Muscle of leg (tissue), 11 donors: ENCODE measurements around the gene HOXA13. TPM values are rescaled to one million over a fixed set of nuclear protein-coding genes. Genes with fewer than 3 reads are reported as not detected.

Source experiments
- DNase-seq: peaks from one replicate; pipeline ENCODE4 v3.0.0; 2013
- H3K27ac ChIP-seq: one replicate; pipeline ENCODE4 v1.5.1; 2013; ENCODE audit warnings: mild to moderate bottlenecking, low read length, control low read depth
- H3K27me3 ChIP-seq: one replicate; pipeline ENCODE4 v1.6.1; 2013; ENCODE audit warnings: low read length; ENCODE audit not compliant: control insufficient read depth, insufficient read depth
- H3K36me3 ChIP-seq: one replicate; pipeline ENCODE4 v1.6.1; 2013; ENCODE audit warnings: low read length; ENCODE audit not compliant: control insufficient read depth, insufficient read depth
- H3K4me1 ChIP-seq: one replicate; pipeline ENCODE4 v1.6.1; 2013; ENCODE audit warnings: low read length; ENCODE audit not compliant: control insufficient read depth, insufficient read depth
- H3K4me3 ChIP-seq: one replicate; pipeline ENCODE4 v1.5.1; 2013; ENCODE audit warnings: low read length, control low read depth
- H3K9me3 ChIP-seq: replicated peaks from 2 replicates; pipeline ENCODE4 v1.6.1; 2013; ENCODE audit warnings: low read depth, low read length; ENCODE audit not compliant: control insufficient read depth
- WGBS: methylation state at CpG from one replicate; pipeline ENCODE4 v1.1.5; 2013; ENCODE audit warnings: missing lambda C conversion rate; ENCODE audit not compliant: insufficient coverage; 5-methylcytosine and 5-hydroxymethylcytosine counted together
- polyA plus RNA-seq, 8 donors: library from polyadenylated mRNA; unstranded; fragments of 120-200 nt; gene quantifications; one replicate each; pipeline versions ENCODE4 v1.2.1 to v1.2.3, GENCODE V29; 2013; ENCODE audit warnings: inconsistent platforms in 1 of 8, low replicate concordance in 1 of 8; ENCODE audit not compliant: insufficient read length in 8 of 8, insufficient read depth in 1 of 8
- total RNA-seq: library from RNA; stranded (reverse); fragments of 120-200 nt; gene quantifications from one replicate; pipeline ENCODE4 v1.2.4, GENCODE V29; 2013

HOXA13 gene
- total and polyA plus RNA-seq, 9 donors: 0.27 to 1.6 (median 0.48) TPM; not detected in 2

GRCh38 chr7:27156916-27157701 lies 42.8 kb downstream of the HOXA13 start:
- H3K27me3 ChIP-seq: peaks cover 73% of the 10 kb centered on the region
- H3K4me1 ChIP-seq: peaks cover 74% of the 10 kb centered on the region
- peak overlapping the region; percentile 92 for H3K27ac ChIP-seq
- no peaks in the 10 kb centered on the region for H3K9me3 ChIP-seq
- WGBS: 22% methylated on average over 10 of the region's 30 CpGs
- H3K4me3 ChIP-seq: peak overlapping the region; percentile 60
- peaks cover 15% of the 10 kb centered on the region for H3K36me3 ChIP-seq
- DNase-seq: no peak

- peaks cover 74% of the 10 kb centered on the region for H3K27me3 ChIP-seq
- peaks cover 74% of the 10 kb centered on the region for H3K4me1 ChIP-seq
- peak; percentile 95 for DNase-seq
- peaks cover 10% of the 10 kb centered on the region for H3K36me3 ChIP-seq
- no peaks in the 10 kb centered on the region for H3K9me3 ChIP-seq
- under 1% methylated on average over 26 of the region's 33 CpGs for WGBS
- H3K4me3 ChIP-seq: peak within 1 kb of the TSS; percentile 60
- H3K27ac ChIP-seq: peak within 1 kb of the TSS; percentile 92
Measured at GRCh38 chr7:27156508-27156898, 43.4 kb downstream of the HOXA13 start, which contains the start of gene HOXA7. Gene HOXA7, minus strand, starts transcription at chr7:27156675. Its CDS starts 130 bp downstream, at chr7:27156545.

- peaks cover 75% of the 10 kb centered on the region for H3K4me1 ChIP-seq
- no peaks in the 10 kb centered on the region for H3K9me3 ChIP-seq
- H3K4me3 ChIP-seq: peak overlapping the region; percentile 60
- WGBS: under 1% methylated on average over 59 of the region's 63 CpGs
- H3K27me3 ChIP-seq: peaks cover 80% of the 10 kb centered on the region
- peak; percentile 64 for DNase-seq
- H3K36me3 ChIP-seq: peaks cover 10% of the 10 kb centered on the region
- peak overlapping the region; percentile 92 for H3K27ac ChIP-seq
Measured at GRCh38 chr7:27155816-27156507, 43.9 kb downstream of the HOXA13 start.

GRCh38 chr7:27154901-27155815 lies 44.7 kb downstream of the HOXA13 start:
- WGBS: 46% methylated on average over 36 of the region's 48 CpGs
- H3K27me3 ChIP-seq: peaks cover 80% of the 10 kb centered on the region
- H3K9me3 ChIP-seq: no peaks in the 10 kb centered on the region
- DNase-seq: no peak
- peaks cover 10% of the 10 kb centered on the region for H3K36me3 ChIP-seq
- H3K27ac ChIP-seq: peak overlapping the region; percentile 92
- peak overlapping the region; percentile 60 for H3K4me3 ChIP-seq
- peaks cover 76% of the 10 kb centered on the region for H3K4me1 ChIP-seq

- peaks cover 75% of the 10 kb centered on the region for H3K4me1 ChIP-seq
- H3K27ac ChIP-seq: peak overlapping the region; percentile 92
- DNase-seq: no peak
- peaks cover 10% of the 10 kb centered on the region for H3K36me3 ChIP-seq
- peaks cover 77% of the 10 kb centered on the region for H3K27me3 ChIP-seq
- H3K9me3 ChIP-seq: no peaks in the 10 kb centered on the region
- WGBS: 85% methylated on average over 4 of the region's 10 CpGs
- no peak overlapping the region for H3K4me3 ChIP-seq
Measured at GRCh38 chr7:27154369-27154768, 45.5 kb downstream of the HOXA13 start.

GRCh38 chr7:27153526-27153925 lies 46.4 kb downstream of the HOXA13 start:
- 100% methylated on average over 2 of the region's 3 CpGs for WGBS
- no peak for DNase-seq
- Histone ChIP-seq H3K4me3 (no peak overlapping the region), H3K36me3 (peaks cover 10% of the 10 kb centered on the region), H3K4me1 (peaks cover 77% of the 10 kb centered on the region), H3K27ac (no peak overlapping the region), H3K27me3 (peaks cover 70% of the 10 kb centered on the region), H3K9me3 (no peaks in the 10 kb centered on the region)

- Histone ChIP-seq H3K27ac (peak overlapping the region; percentile 94), H3K4me3 (peak overlapping the region; percentile 79), H3K4me1 (peaks cover 81% of the 10 kb centered on the region), H3K9me3 (no peaks in the 10 kb centered on the region), H3K27me3 (peaks cover 71% of the 10 kb centered on the region), H3K36me3 (peaks cover 10% of the 10 kb centered on the region)
- DNase-seq: no peak
- 34% methylated on average over 17 of the region's 22 CpGs for WGBS
Measured at GRCh38 chr7:27152816-27153442, 47.0 kb downstream of the HOXA13 start.

GRCh38 chr7:27151931-27152815 lies 47.7 kb downstream of the HOXA13 start, which contains the start of gene HOXA3:
Gene HOXA3, minus strand, starts transcription at chr7:27152583. Its CDS starts 41,943 bp downstream, at chr7:27110640.
- Histone ChIP-seq H3K27ac (peak within 1 kb of the TSS; percentile 94), H3K9me3 (no peaks in the 10 kb centered on the region), H3K36me3 (peaks cover 10% of the 10 kb centered on the region), H3K4me1 (peaks cover 81% of the 10 kb centered on the region), H3K27me3 (peaks cover 67% of the 10 kb centered on the region), H3K4me3 (peak within 1 kb of the TSS; percentile 79)
- DNase-seq: peak; percentile 94
- 2% methylated on average over 42 of the region's 53 CpGs for WGBS
